Neural cell (in vitro differentiated cells): ENCODE results near the gene ASXL1.

ENCODE experiments used
- TF ChIP-seq, protein P1 (sequence below): IDR thresholded peaks from 2 replicates; pipeline ENCODE4 v1.6.1; 2012; ENCODE audit warnings: borderline replicate concordance
- TF ChIP-seq, protein P2 (sequence below): fragments of 450-650 bp; IDR thresholded peaks from 2 replicates; pipeline ENCODE4 v1.5.1; 2014; ENCODE audit warnings: antibody characterized with exemption, mild to moderate bottlenecking, moderate library complexity; ENCODE audit not compliant: poor library complexity, severe bottlenecking

DNA sequence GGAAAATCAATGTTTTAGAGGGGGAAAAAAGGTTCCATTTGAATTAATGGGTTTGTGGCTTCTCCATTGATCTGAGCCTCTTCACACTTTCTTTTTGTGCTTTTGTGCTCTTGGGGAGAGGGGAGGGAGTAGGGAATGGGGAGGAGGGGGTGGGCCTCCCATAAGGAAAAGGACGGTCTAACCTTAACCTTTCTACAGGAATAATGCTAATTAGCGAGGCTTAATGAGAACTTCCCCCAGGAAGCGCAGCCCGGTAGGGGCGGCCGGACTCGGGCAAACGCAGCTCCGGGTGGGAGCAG lies 124.0 kb downstream of the ASXL1 start:
- TF ChIP-seq, protein P1, sequence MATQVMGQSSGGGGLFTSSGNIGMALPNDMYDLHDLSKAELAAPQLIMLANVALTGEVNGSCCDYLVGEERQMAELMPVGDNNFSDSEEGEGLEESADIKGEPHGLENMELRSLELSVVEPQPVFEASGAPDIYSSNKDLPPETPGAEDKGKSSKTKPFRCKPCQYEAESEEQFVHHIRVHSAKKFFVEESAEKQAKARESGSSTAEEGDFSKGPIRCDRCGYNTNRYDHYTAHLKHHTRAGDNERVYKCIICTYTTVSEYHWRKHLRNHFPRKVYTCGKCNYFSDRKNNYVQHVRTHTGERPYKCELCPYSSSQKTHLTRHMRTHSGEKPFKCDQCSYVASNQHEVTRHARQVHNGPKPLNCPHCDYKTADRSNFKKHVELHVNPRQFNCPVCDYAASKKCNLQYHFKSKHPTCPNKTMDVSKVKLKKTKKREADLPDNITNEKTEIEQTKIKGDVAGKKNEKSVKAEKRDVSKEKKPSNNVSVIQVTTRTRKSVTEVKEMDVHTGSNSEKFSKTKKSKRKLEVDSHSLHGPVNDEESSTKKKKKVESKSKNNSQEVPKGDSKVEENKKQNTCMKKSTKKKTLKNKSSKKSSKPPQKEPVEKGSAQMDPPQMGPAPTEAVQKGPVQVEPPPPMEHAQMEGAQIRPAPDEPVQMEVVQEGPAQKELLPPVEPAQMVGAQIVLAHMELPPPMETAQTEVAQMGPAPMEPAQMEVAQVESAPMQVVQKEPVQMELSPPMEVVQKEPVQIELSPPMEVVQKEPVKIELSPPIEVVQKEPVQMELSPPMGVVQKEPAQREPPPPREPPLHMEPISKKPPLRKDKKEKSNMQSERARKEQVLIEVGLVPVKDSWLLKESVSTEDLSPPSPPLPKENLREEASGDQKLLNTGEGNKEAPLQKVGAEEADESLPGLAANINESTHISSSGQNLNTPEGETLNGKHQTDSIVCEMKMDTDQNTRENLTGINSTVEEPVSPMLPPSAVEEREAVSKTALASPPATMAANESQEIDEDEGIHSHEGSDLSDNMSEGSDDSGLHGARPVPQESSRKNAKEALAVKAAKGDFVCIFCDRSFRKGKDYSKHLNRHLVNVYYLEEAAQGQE = no peak
- TF ChIP-seq, protein P2, sequence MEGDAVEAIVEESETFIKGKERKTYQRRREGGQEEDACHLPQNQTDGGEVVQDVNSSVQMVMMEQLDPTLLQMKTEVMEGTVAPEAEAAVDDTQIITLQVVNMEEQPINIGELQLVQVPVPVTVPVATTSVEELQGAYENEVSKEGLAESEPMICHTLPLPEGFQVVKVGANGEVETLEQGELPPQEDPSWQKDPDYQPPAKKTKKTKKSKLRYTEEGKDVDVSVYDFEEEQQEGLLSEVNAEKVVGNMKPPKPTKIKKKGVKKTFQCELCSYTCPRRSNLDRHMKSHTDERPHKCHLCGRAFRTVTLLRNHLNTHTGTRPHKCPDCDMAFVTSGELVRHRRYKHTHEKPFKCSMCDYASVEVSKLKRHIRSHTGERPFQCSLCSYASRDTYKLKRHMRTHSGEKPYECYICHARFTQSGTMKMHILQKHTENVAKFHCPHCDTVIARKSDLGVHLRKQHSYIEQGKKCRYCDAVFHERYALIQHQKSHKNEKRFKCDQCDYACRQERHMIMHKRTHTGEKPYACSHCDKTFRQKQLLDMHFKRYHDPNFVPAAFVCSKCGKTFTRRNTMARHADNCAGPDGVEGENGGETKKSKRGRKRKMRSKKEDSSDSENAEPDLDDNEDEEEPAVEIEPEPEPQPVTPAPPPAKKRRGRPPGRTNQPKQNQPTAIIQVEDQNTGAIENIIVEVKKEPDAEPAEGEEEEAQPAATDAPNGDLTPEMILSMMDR = no peak
